NCI-H748 (cell line): ENCODE measurements around the gene SLC16A4.

Experiments used
- DNase-seq: peaks from one replicate; lab custom pipeline; 2025; ENCODE audit not compliant: unreplicated experiment; lab: John Stamatoyannopoulos, UW

SLC16A4 gene

DNA sequence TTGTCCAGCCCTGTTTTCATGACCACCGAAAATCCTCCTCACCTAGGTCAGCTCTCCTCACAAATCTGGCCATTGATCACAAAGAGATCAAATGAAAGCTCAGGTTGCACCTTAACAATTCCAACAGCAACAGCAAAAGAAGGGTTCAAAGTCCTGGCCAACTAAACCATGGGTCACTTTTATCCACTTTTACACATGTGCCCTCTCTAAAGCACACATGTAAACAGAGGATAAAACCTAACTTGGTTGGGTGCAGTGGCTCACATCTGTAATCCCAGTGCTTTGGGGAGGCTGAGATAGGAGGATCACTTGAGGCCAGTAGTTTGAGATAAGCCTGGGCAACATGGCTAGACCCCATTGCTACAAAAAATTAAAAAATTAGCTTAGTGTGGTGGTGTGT is 55.6 kb downstream of the SLC16A4 start:
- no peak for DNase-seq

DNA sequence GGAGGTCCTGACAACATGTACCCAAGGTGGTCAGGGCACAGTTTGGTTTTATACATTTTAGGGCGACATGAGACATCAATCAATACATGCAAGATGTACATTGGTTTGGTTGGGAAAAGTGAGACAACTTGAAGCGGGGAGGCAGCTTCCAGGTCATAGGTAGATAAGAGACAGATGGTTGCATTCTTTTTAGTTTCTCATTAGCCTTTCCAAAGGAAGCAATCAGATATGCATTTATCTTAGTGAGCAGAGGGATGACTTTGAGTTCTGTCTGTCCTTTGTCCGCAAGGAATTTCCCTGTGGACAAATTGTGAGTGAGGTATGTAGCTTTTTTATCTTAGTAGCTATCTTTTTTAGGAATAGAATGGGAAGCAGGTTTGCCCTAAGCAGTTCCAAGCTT is 62.1 kb downstream of the SLC16A4 start:
- no peak for DNase-seq

DNA sequence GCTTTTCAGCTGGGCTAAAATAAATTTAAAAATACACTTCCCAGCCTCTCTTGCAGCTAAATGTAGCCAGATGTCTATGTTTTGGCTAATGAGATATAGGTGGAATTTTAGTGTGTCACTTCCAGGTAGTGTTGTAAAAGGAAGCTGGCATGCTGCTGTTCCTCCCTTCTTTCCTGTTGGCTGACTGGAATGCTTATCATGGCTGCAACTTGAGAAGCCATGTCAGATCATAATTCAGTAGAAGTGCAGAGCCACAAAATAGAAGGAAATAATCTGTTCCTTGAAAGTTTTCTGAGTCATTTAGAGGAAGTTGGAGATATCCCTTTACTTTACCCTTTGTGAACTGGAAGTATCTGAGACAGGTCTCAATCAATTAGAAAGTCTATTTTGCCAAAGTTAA is 62.6 kb downstream of the SLC16A4 start:
- DNase-seq, result no peak

DNA sequence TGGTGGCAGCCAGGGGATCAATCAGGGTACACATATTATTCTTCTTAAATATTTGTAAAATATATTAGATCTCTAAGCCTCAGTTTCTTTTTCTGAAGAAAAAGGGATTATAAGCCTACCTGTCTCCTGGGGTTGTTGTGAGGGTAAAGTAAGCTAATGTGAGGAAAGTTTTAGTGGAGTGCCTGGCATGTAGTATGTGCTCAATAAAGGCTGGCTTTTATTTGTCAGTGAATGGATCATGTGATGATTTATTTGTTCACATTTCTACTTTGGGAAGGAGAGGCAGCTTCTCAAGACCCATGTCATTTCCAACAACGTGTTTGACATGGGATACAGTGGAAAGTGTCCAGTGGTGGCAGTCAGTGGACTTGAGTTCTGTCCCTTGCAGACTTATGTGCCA is 64.0 kb downstream of the SLC16A4 start:
- no peak for DNase-seq

GRCh38 chr1:110324667-110325066 is 66.2 kb downstream of the SLC16A4 start:
- DNase-seq, result no peak

- DNase-seq, result no peak
Measured at GRCh38 chr1:110321846-110322245, 69.0 kb downstream of the SLC16A4 start.

GRCh38 chr1:110321045-110321444 is 69.8 kb downstream of the SLC16A4 start:
- no peak for DNase-seq

GRCh38 chr1:110320168-110320518 is 70.7 kb downstream of the SLC16A4 start:
- DNase-seq, result no peak

- no peak for DNase-seq
Measured at GRCh38 chr1:110319332-110320167, 71.3 kb downstream of the SLC16A4 start.

GRCh38 chr1:110318046-110318445 is 72.8 kb downstream of the SLC16A4 start:
- no peak for DNase-seq

- no peak for DNase-seq
Measured at GRCh38 chr1:110316735-110317134, 74.1 kb downstream of the SLC16A4 start.
